AG10803 (cell line): ENCODE measurements around the gene CEP112.
A peak's percentile ranks its signal among the peaks of the same experiment; 100 is the strongest.
"Not testable (repeated sequence)": the region's sequence is repeated elsewhere in the genome, so short reads cannot be mapped to it uniquely, and the experiment has no call there.

Experiments used
- DNase-seq: peaks from one replicate; pipeline ENCODE4 v3.0.0; 2010; ENCODE audit warnings: low read depth
- H3K4me3 ChIP-seq: 2 replicates; pipeline ENCODE4 v1.5.1; 2011; ENCODE audit warnings: mild to moderate bottlenecking, low read length, control low read depth
- CTCF ChIP-seq: conservative IDR thresholded peaks from 2 replicates; pipeline ENCODE4 v1.5.1; 2011; ENCODE audit warnings: mild to moderate bottlenecking, low read length, control low read depth, inconsistent platforms

The CEP112 gene

GRCh38 chr17:65745241-65745640 is 446.7 kb downstream of the CEP112 start:
- no peak overlapping the region for H3K4me3 ChIP-seq
- TF ChIP-seq CTCF, result no peak
- no peak for DNase-seq

DNA sequence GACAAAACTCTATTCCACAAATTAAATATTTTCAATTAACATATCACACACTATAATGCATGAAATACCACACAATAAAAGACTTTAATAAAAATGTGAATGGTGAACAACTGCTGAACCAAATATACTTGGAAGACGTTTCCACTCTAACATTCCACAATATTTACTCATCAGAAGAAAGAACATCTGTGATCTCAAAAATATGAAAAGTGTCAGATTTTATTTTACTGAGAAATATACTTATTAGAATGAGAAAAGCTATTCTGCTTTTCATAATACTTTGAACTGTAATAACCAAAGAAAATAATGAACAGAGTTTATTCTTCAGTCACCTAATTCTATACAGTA is 448.7 kb downstream of the CEP112 start:
- peak; percentile 48 for DNase-seq
- no peak overlapping the region for H3K4me3 ChIP-seq
- TF ChIP-seq CTCF, result no peak

DNA sequence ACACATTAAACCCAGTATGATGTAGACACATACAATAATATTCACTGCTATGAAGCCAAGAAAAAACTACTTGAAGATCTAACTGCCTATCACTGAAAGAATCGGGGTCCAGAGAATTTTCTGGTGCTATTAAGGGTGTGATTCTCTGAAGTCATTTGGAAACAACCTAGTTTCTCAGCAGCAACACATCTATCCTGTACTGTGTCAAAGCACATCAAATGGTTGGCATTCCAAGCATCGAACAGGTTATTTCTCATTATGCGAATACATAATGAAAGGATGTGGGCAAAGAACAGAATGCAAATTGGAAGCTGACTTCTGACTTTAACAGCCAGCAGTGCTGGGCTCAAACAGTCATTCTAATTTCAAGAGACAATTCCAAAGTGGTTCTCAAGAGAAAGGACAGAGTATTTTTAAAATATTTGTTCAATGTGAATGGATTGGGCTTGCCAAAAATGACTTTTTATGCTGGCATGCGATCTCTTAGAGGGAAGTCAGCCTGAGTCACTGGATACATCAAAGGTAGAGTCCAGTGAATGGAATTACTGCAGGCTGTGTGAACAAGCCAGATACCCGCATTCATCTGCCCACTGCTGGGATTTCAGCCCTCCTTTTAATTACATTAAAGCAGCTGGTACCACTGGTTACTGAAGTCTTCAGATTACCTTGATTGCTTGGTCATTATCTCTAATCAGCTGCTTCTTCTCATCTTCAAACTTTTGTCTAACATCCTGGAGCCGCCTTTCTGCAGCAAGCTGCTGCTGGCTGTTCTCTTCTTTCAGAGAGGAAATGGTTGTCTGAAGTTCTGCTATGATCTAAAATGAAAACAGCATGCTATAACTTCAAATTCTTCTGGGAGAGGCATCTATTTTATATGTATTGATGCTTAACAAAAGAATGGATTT is 449.3 kb downstream of the CEP112 start:
- TF ChIP-seq CTCF, result no peak
- H3K4me3 ChIP-seq, result peak overlapping the region; percentile 14
- DNase-seq, result peak; percentile 92

DNA sequence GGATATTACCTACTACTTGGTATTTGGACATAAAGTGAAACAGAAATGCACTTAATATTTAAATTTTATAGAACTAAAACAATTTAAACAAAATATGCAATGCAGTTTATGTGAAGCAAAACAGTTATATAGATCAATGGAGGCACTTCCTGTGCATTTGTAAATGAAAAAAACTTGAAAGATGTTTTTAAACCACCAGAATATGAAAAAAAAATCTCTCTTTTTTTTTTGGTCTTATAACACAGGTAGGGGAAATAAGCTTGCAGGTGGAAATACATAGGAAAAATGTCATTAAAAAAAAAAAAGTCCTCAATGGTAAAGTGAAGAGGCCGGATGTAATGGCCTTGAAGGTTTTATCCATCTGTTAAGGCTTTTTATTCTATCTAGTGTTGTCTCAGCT is 450.2 kb downstream of the CEP112 start:
- no peak overlapping the region for H3K4me3 ChIP-seq
- no peak for TF ChIP-seq CTCF
- no peak for DNase-seq

DNA sequence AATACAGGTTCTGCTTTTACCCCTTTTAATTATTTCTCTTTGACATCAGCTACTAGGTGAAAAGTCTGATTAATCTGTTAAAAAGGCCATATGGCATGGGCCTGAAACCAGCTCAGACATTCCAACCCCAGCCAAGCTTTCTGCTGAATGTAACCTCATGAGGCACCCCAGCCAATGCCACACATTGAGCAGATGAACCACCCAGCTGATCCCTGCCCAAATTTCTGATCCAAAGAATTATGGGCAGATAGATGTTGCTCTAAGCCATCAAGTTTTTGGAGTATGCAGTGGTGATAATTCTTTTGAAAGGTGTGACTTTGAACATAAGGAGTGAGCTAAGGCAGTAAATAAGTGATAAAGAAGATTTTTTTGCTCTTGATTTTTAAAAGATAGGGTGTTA is 452.9 kb downstream of the CEP112 start:
- TF ChIP-seq CTCF, result no peak
- no peak overlapping the region for H3K4me3 ChIP-seq
- DNase-seq, result no peak

DNA sequence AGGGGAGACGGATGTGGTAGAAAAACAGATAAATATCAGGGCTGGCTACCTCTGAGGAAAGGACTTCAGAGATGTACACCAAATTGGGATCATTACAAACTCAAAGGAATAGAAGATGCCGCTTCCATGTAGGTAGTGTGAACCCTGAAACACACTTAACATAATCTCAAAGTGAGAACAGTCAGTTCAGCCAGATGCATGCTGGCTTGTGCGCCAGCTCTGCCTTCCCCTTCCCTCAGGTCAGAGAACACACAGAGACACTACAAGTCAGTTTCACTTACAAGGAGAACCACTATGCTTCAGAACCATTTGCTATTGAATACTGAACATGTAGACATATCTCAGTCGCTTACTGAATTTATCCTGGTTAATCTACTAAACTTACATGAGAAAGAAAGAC is 454.5 kb downstream of the CEP112 start:
- no peak for DNase-seq
- no peak for TF ChIP-seq CTCF
- no peak overlapping the region for H3K4me3 ChIP-seq

DNA sequence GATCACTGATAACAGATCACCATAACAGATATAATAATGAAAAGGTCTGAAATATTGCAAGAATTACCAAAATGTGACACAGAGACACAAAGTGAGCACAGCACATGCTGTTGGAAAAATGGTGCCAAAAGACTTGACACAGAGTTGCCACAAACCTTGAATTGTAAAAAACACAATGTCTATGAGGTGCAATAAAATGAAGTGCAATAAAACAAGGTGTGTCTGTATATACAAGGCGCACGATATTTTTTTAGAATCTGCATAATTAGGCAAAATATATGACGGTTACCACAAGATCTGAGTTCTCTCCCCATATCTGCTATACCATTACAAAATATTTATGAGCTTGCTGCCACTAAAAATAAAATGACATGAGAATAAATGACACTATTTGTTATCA is 458.6 kb downstream of the CEP112 start:
- DNase-seq, result no peak
- no peak for TF ChIP-seq CTCF
- H3K4me3 ChIP-seq, result no peak overlapping the region

DNA sequence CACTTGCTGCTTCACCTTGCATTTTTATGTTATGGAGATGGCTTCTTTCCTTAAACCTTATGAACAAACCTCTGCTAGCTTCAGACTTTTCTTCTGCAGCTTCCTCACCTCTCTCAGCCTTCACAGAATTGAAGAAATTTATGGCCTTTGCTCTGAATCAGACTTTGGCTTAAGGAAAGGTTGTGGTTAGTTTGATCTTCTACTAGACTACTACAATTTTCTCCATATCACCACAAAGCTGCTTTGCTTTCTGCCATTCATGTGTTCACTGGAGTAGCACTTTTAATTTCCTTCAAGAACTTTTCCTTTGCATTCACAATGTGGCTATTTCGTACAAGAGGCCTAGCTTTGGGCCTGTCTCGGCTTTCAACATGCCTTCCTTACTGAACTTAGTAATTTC is 459.3 kb downstream of the CEP112 start:
- not testable (repeated sequence) for DNase-seq, H3K4me3 ChIP-seq
